ENCODE data around the gene C9orf40.

GRCh38 chr9:74910036-74910435 is 42.7 kb downstream of the C9orf40 start:
- TF ChIP-seq CTCF (IDR thresholded peaks at IDR 0.05), result no peak
- TF ChIP-seq POLR2A (IDR thresholded peaks at IDR 0.05), result no peak
